Measurements from ENCODE around the gene CSNK1G1.

Gene CSNK1G1

GRCh38 chr15:64191971-64192830, 163.8 kb downstream of the CSNK1G1 start:
- DNase-seq (ENCODE audit: low read depth in 2 of 2), result no peak

GRCh38 chr15:64187396-64188191, 168.4 kb downstream of the CSNK1G1 start:
- DNase-seq (ENCODE audit: low read depth in 2 of 2), result no peak

- no peak for DNase-seq (ENCODE audit: low read depth in 2 of 2)
Observed at GRCh38 chr15:64185146-64185911, 170.6 kb downstream of the CSNK1G1 start.

- no peak for DNase-seq (ENCODE audit: low read depth in 2 of 2)
Observed at GRCh38 chr15:64182859-64183370, 173.1 kb downstream of the CSNK1G1 start.

- no peak for DNase-seq (ENCODE audit: low read depth in 2 of 2)
Observed at GRCh38 chr15:64180235-64180824, 175.6 kb downstream of the CSNK1G1 start.

- no peak for DNase-seq (ENCODE audit: low read depth in 2 of 2)
Observed at GRCh38 chr15:64166102-64166890, 189.7 kb downstream of the CSNK1G1 start.

GRCh38 chr15:64164436-64164835, 191.5 kb downstream of the CSNK1G1 start:
- DNase-seq (ENCODE audit: low read depth in 2 of 2), result no peak

- no peak for DNase-seq (ENCODE audit: low read depth in 2 of 2)
Observed at GRCh38 chr15:64163659-64164362, 192.2 kb downstream of the CSNK1G1 start.

GRCh38 chr15:64162869-64163658, 192.9 kb downstream of the CSNK1G1 start, which contains the start of gene PPIB:
Gene PPIB, minus strand, starts transcription at chr15:64163022. Its CDS starts 36 bp downstream, at chr15:64162986.
- DNase-seq (ENCODE audit: low read depth in 2 of 2), result peak; percentile 97 to 98

- DNase-seq (ENCODE audit: low read depth in 2 of 2), result no peak
Observed at GRCh38 chr15:64162478-64162868, 193.5 kb downstream of the CSNK1G1 start.

- DNase-seq (ENCODE audit: low read depth in 2 of 2), result no peak
Observed at GRCh38 chr15:64161688-64162477, 194.1 kb downstream of the CSNK1G1 start.

- no peak for DNase-seq (ENCODE audit: low read depth in 2 of 2)
Observed at GRCh38 chr15:64158363-64159134, 197.4 kb downstream of the CSNK1G1 start.

GRCh38 chr15:64157599-64158125, 198.3 kb downstream of the CSNK1G1 start:
- no peak for DNase-seq (ENCODE audit: low read depth in 2 of 2)

GRCh38 chr15:64156652-64157331, 199.2 kb downstream of the CSNK1G1 start:
- no peak for DNase-seq (ENCODE audit: low read depth in 2 of 2)

GRCh38 chr15:64155802-64156651, 199.9 kb downstream of the CSNK1G1 start:
- DNase-seq (ENCODE audit: low read depth in 2 of 2), result no peak

Measured in stimulated activated CD8-positive, alpha-beta memory T cell treated with anti-CD3 and anti-CD28 coated beads, Interleukin-15, amount 100 ng/mL, for 48 hours (primary cell).